Measurements from ENCODE around the gene WDR64.

The WDR64 gene

GRCh38 chr1:241631674-241632073, 20.4 kb upstream of the WDR64 start:
- DNase-seq (ENCODE audit: low read depth): no peak

GRCh38 chr1:241632987-241633386, 19.1 kb upstream of the WDR64 start:
- DNase-seq (ENCODE audit: low read depth): no peak

- no peak for DNase-seq (ENCODE audit: low read depth)
These were observed 16.4 kb upstream of the WDR64 start for GRCh38 chr1:241635556-241636152.

GRCh38 chr1:241636291-241636690, 15.8 kb upstream of the WDR64 start:
- DNase-seq (ENCODE audit: low read depth): no peak

- DNase-seq (ENCODE audit: low read depth): no peak
These were observed 15.0 kb upstream of the WDR64 start for GRCh38 chr1:241637046-241637590.

GRCh38 chr1:241637604-241638003, 14.5 kb upstream of the WDR64 start:
- no peak for DNase-seq (ENCODE audit: low read depth)

- DNase-seq (ENCODE audit: low read depth): no peak
These were observed 13.9 kb upstream of the WDR64 start for GRCh38 chr1:241638099-241638682.

- DNase-seq (ENCODE audit: low read depth): no peak
These were observed 13.0 kb upstream of the WDR64 start for GRCh38 chr1:241638909-241639622.

GRCh38 chr1:241639623-241640148, 12.4 kb upstream of the WDR64 start:
- no peak for DNase-seq (ENCODE audit: low read depth)

GRCh38 chr1:241640149-241640866, 11.8 kb upstream of the WDR64 start, which contains the start of the genes CHML and OPN3:
Gene CHML (minus strand): TSS chr1:241640369. CDS start chr1:241635766, 4,603 bp downstream.
Gene OPN3 (minus strand): TSS chr1:241640369. CDS start chr1:241640254, 115 bp downstream.
- DNase-seq (ENCODE audit: low read depth): no peak

GRCh38 chr1:241640867-241641622, 11.0 kb upstream of the WDR64 start:
- DNase-seq (ENCODE audit: low read depth): no peak

- DNase-seq (ENCODE audit: low read depth): no peak
These were observed 10.1 kb upstream of the WDR64 start for GRCh38 chr1:241641773-241642592.

- DNase-seq (ENCODE audit: low read depth): no peak
These were observed 9.5 kb upstream of the WDR64 start for GRCh38 chr1:241642593-241642944.

GRCh38 chr1:241644259-241644658, 7.8 kb upstream of the WDR64 start:
- DNase-seq (ENCODE audit: low read depth): no peak

GRCh38 chr1:241645199-241645598, 6.9 kb upstream of the WDR64 start:
- DNase-seq (ENCODE audit: low read depth): no peak

GRCh38 chr1:241646201-241646600, 5.9 kb upstream of the WDR64 start:
- DNase-seq (ENCODE audit: low read depth): no peak

- DNase-seq (ENCODE audit: low read depth): no peak
These were observed 4.4 kb upstream of the WDR64 start for GRCh38 chr1:241647658-241648057.

- no peak for DNase-seq (ENCODE audit: low read depth)
These were observed 3.9 kb upstream of the WDR64 start for GRCh38 chr1:241648159-241648558.

- DNase-seq (ENCODE audit: low read depth): no peak
These were observed 1.9 kb downstream of the WDR64 start for GRCh38 chr1:241654019-241654418.

GRCh38 chr1:241654641-241655040, 2.6 kb downstream of the WDR64 start:
- no peak for DNase-seq (ENCODE audit: low read depth)

All from HS-27A (cell line).